ENCODE measurements around the gene KDM3B.

KDM3B gene

GRCh38 chr5:138448070-138448469, 95.6 kb downstream of the KDM3B start:
- in situ Hi-C loops (cut with MboI; ENCODE audit: low sequenced_read_pairs), result no loop called here

GRCh38 chr5:138448481-138449398, 96.3 kb downstream of the KDM3B start:
- in situ Hi-C loops (cut with MboI; ENCODE audit: low sequenced_read_pairs), result no loop called here

GRCh38 chr5:138449501-138450239, 97.2 kb downstream of the KDM3B start:
- in situ Hi-C loops (cut with MboI; ENCODE audit: low sequenced_read_pairs), result no loop called here

GRCh38 chr5:138450971-138451370, 98.5 kb downstream of the KDM3B start:
- in situ Hi-C loops (cut with MboI; ENCODE audit: low sequenced_read_pairs), result no loop called here

GRCh38 chr5:138452720-138453119, 100.2 kb downstream of the KDM3B start:
- in situ Hi-C loops (cut with MboI; ENCODE audit: low sequenced_read_pairs), result no loop called here

- in situ Hi-C loops (cut with MboI; ENCODE audit: low sequenced_read_pairs), result no loop called here
Observed at GRCh38 chr5:138453590-138453989, 101.1 kb downstream of the KDM3B start.

- in situ Hi-C loops (cut with MboI; ENCODE audit: low sequenced_read_pairs), result no loop called here
Observed at GRCh38 chr5:138454121-138454520, 101.6 kb downstream of the KDM3B start.

GRCh38 chr5:138455232-138455930, 102.9 kb downstream of the KDM3B start:
- in situ Hi-C loops (cut with MboI; ENCODE audit: low sequenced_read_pairs), result no loop called here

- in situ Hi-C loops (cut with MboI; ENCODE audit: low sequenced_read_pairs), result no loop called here
Observed at GRCh38 chr5:138457531-138458275, 105.2 kb downstream of the KDM3B start.

- in situ Hi-C loops (cut with MboI; ENCODE audit: low sequenced_read_pairs), result no loop called here
Observed at GRCh38 chr5:138458384-138458783, 105.9 kb downstream of the KDM3B start.

GRCh38 chr5:138458856-138459255, 106.4 kb downstream of the KDM3B start:
- in situ Hi-C loops (cut with MboI; ENCODE audit: low sequenced_read_pairs), result no loop called here

GRCh38 chr5:138459311-138459933, 106.9 kb downstream of the KDM3B start:
- in situ Hi-C loops (cut with MboI; ENCODE audit: low sequenced_read_pairs), result no loop called here

- in situ Hi-C loops (cut with MboI; ENCODE audit: low sequenced_read_pairs), result no loop called here
Observed at GRCh38 chr5:138460032-138460693, 107.7 kb downstream of the KDM3B start.

GRCh38 chr5:138461343-138462125, 109.0 kb downstream of the KDM3B start:
- in situ Hi-C loops (cut with MboI; ENCODE audit: low sequenced_read_pairs), result no loop called here

GRCh38 chr5:138463419-138464007, 111.0 kb downstream of the KDM3B start:
- in situ Hi-C loops (cut with MboI; ENCODE audit: low sequenced_read_pairs), result no loop called here

- in situ Hi-C loops (cut with MboI; ENCODE audit: low sequenced_read_pairs), result no loop called here
Observed at GRCh38 chr5:138464008-138464387, 111.5 kb downstream of the KDM3B start.

GRCh38 chr5:138464388-138465260, 112.1 kb downstream of the KDM3B start:
- in situ Hi-C loops (cut with MboI; ENCODE audit: low sequenced_read_pairs), result no loop called here

Measured in HL-60/S4 treated with retinoic acid at 250 ng/mL for 4 days and 3 days (cell line).